Loucy (cell line): Measurements from ENCODE around the gene C1GALT1.

Source experiments
- H2AFZ ChIP-seq: fragments of 200-600 bp; sonication (generic); 2 replicates; pipeline ENCODE4 v1.6.0; 2016; ENCODE audit warnings: antibody characterized with exemption, mild to moderate bottlenecking, low read length, moderate library complexity
- H3F3A ChIP-seq: fragments of 200-600 bp; 2 replicates; pipeline ENCODE4 v1.6.0; 2016; ENCODE audit warnings: antibody characterized with exemption, low read depth, mild to moderate bottlenecking
- H3K27me3 ChIP-seq: fragments of 200-600 bp; sonication (generic); 2 replicates; pipeline ENCODE4 v1.6.1; 2014; ENCODE audit warnings: low read length, mild to moderate bottlenecking; ENCODE audit not compliant: insufficient read depth, poor library complexity, severe bottlenecking
- H3K36me3 ChIP-seq: fragments of 200-600 bp; sonication (generic); 2 replicates; pipeline ENCODE4 v1.6.1; 2016; ENCODE audit warnings: low read length; ENCODE audit not compliant: insufficient read depth
- H3K4me1 ChIP-seq: fragments of 200-600 bp; sonication (generic); 2 replicates; pipeline ENCODE4 v1.5.1; 2014; ENCODE audit warnings: low read length, mild to moderate bottlenecking; ENCODE audit not compliant: insufficient read depth, poor library complexity, severe bottlenecking
- H3K4me2 ChIP-seq: fragments of 200-600 bp; sonication (generic); 2 replicates; pipeline ENCODE4 v1.6.0; 2014; ENCODE audit warnings: antibody characterized with exemption, low read length, low read depth, mild to moderate bottlenecking; ENCODE audit not compliant: poor library complexity, severe bottlenecking
- H3K4me3 ChIP-seq: fragments of 200-600 bp; sonication (generic); 2 replicates; pipeline ENCODE4 v1.5.1; 2014; ENCODE audit warnings: low read length, mild to moderate bottlenecking, mixed read lengths; ENCODE audit not compliant: poor library complexity, severe bottlenecking
- H3K79me2 ChIP-seq: fragments of 200-600 bp; sonication (generic); 2 replicates; pipeline ENCODE4 v1.6.1; 2014; ENCODE audit warnings: low read length; ENCODE audit not compliant: insufficient read depth
- H3K9ac ChIP-seq: fragments of 200-600 bp; sonication (generic); 2 replicates; pipeline ENCODE4 v1.6.0; 2014; ENCODE audit warnings: mild to moderate bottlenecking, low read depth, low read length, moderate library complexity; ENCODE audit not compliant: poor library complexity, severe bottlenecking
- H3K9me2 ChIP-seq: fragments of 200-600 bp; sonication (generic); replicated peaks from 2 replicates; pipeline ENCODE4 v1.6.1; 2016; ENCODE audit warnings: low read depth, low read length, mixed read lengths
- H3K9me3 ChIP-seq: fragments of 200-600 bp; sonication (generic); 2 replicates; pipeline ENCODE4 v1.6.1; 2014; ENCODE audit warnings: mild to moderate bottlenecking, antibody characterized with exemption, low read length, low read depth; ENCODE audit not compliant: insufficient read depth
- H4K20me1 ChIP-seq: fragments of 200-600 bp; sonication (generic); 2 replicates; pipeline ENCODE4 v1.6.0; 2014; ENCODE audit warnings: antibody characterized with exemption, low read length, mild to moderate bottlenecking; ENCODE audit not compliant: insufficient read depth, poor library complexity, severe bottlenecking
- CTCF ChIP-seq: fragments of 200-600 bp; sonication (generic); conservative IDR thresholded peaks from 2 replicates; pipeline ENCODE4 v1.5.1; 2014; ENCODE audit warnings: mild to moderate bottlenecking, antibody characterized with exemption, low read length
- EZH2phosphoT487 ChIP-seq: fragments of 200-600 bp; IDR thresholded peaks from 2 replicates; pipeline ENCODE4 v1.6.1; 2018; ENCODE audit warnings: antibody characterized with exemption, mild to moderate bottlenecking, moderate library complexity, borderline replicate concordance

Gene C1GALT1

DNA sequence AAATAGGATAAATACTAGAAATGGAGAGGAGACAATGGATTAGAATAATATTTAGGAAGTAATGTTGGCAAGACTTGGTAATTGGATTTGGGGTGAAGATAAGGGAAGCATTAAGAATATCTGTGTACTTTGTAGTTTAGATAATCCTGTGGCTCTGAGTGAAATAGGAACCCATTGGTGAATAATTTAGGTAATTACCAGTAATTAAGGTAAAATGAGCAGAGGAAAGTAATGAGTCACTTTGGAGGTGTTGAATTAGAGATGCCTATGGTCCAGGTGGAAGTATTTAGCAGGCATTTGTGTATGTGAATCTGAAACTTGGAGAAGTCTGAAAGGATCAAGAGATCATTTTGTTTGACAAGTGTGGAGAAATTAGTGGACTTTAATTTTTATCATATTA lies 5.7 kb downstream of the C1GALT1 start:
- no peak overlapping the region for H2AFZ ChIP-seq
- H3K36me3 ChIP-seq, result 0 out of 2 replicates have a peak, but pooled peaks cover 4% of the 10 kb centered on the region
- H3F3A ChIP-seq, result no peaks in the 10 kb centered on the region
- H3K27me3 ChIP-seq, result no peaks in the 10 kb centered on the region
- TF ChIP-seq EZH2phosphoT487, result no peak
- no peak for TF ChIP-seq CTCF
- H3K9me2 ChIP-seq, result no peaks in the 10 kb centered on the region
- peaks cover 99% of the 10 kb centered on the region for H3K79me2 ChIP-seq
- H4K20me1 ChIP-seq, result peaks cover 67% of the 10 kb centered on the region
- no peaks in the 10 kb centered on the region for H3K9me3 ChIP-seq
- H3K4me3 ChIP-seq, result peak overlapping the region; percentile 31
- H3K4me1 ChIP-seq, result peaks cover 46% of the 10 kb centered on the region
- H3K4me2 ChIP-seq, result peak overlapping the region; percentile 72
- H3K9ac ChIP-seq, result no peak overlapping the region

DNA sequence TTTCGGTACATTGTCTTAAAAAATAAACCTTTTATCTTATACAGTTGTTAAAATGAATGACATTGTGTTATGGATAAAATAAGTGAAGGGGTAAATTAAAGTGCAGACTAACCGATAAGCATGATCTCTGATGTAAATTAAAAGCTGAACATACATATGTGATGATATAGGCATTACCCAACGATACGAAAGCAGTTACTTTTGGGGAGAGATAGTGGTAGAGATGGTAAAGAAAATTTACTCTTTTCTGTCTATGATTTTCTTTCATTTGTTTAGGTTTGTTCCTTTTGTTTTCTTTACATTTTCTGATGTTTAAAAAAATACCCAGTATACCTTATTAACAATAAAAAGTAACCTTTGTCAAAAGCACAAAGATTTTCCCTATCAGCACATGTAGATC lies 6.4 kb downstream of the C1GALT1 start:
- H3K9me2 ChIP-seq, result no peaks in the 10 kb centered on the region
- H3K9ac ChIP-seq, result no peak overlapping the region
- peaks cover 51% of the 10 kb centered on the region for H3K4me1 ChIP-seq
- H2AFZ ChIP-seq, result no peak overlapping the region
- peak overlapping the region; percentile 31 for H3K4me3 ChIP-seq
- H3K79me2 ChIP-seq, result peaks cover 99% of the 10 kb centered on the region
- H4K20me1 ChIP-seq, result peaks cover 68% of the 10 kb centered on the region
- H3K36me3 ChIP-seq, result 0 out of 2 replicates have a peak, but pooled peaks cover 4% of the 10 kb centered on the region
- no peaks in the 10 kb centered on the region for H3F3A ChIP-seq
- no peaks in the 10 kb centered on the region for H3K27me3 ChIP-seq
- no peaks in the 10 kb centered on the region for H3K9me3 ChIP-seq
- H3K4me2 ChIP-seq, result peak overlapping the region; percentile 72
- TF ChIP-seq CTCF, result no peak
- TF ChIP-seq EZH2phosphoT487, result no peak

- no peaks in the 10 kb centered on the region for H3F3A ChIP-seq
- no peaks in the 10 kb centered on the region for H3K9me2 ChIP-seq
- H3K27me3 ChIP-seq, result no peaks in the 10 kb centered on the region
- H4K20me1 ChIP-seq, result peaks cover 63% of the 10 kb centered on the region
- H3K4me2 ChIP-seq, result peak overlapping the region; percentile 72
- 0 out of 2 replicates have a peak, but pooled peaks cover 4% of the 10 kb centered on the region for H3K36me3 ChIP-seq
- peaks cover 48% of the 10 kb centered on the region for H3K4me1 ChIP-seq
- no peak overlapping the region for H3K9ac ChIP-seq
- no peak overlapping the region for H2AFZ ChIP-seq
- H3K9me3 ChIP-seq, result no peaks in the 10 kb centered on the region
- peaks cover 99% of the 10 kb centered on the region for H3K79me2 ChIP-seq
- TF ChIP-seq EZH2phosphoT487 (no peak), CTCF (no peak)
- peak overlapping the region; percentile 7 for H3K4me3 ChIP-seq
Observed at GRCh38 chr7:7190142-7190541, 7.8 kb downstream of the C1GALT1 start.
